Neural progenitor cell (in vitro differentiated cells): ENCODE results near the gene KLF11.

Experiments used
- CTCF ChIP-seq: fragments of 200-600 bp; sonication (generic); IDR thresholded peaks from 2 replicates; pipeline ENCODE4 v1.5.1; 2017; ENCODE audit warnings: antibody characterized with exemption, mild to moderate bottlenecking
- EZH2 ChIP-seq: fragments of 200-600 bp; sonication (generic); IDR thresholded peaks from 2 replicates; pipeline ENCODE4 v1.6.1; 2017; ENCODE audit warnings: antibody characterized with exemption, mild to moderate bottlenecking, moderate library complexity

GRCh38 chr2:10052216-10052615, 8.9 kb downstream of the KLF11 start:
- no peak for TF ChIP-seq CTCF
- TF ChIP-seq EZH2 = no peak
